ENCODE data around the gene RALB.

Gene RALB

GRCh38 chr2:120343433-120344105 is 90.9 kb downstream of the RALB start:
- no peak for FAIRE-seq
- no peak for TF ChIP-seq POLR2A (IDR thresholded peaks at IDR 0.05; ENCODE audit: low read depth, low read length)

More at GRCh38 chr2:120343433-120344105, 90.9 kb downstream of the RALB start:
- peak; percentile 79 for DNase-seq (ENCODE audit: insufficient read length, low spot score)
